WTC11 (cell line): Measurements from ENCODE around the gene LINC00237.

Experiments
- CTCF ChIP-seq: fragments of 200-600 bp; IDR thresholded peaks from 2 replicates; pipeline ENCODE4 v1.8.0; 2022; ENCODE audit warnings: antibody characterized with exemption
- FOXP4 ChIP-seq: sonication (generic); formaldehyde crosslinking; IDR thresholded peaks from 2 replicates; pipeline ENCODE4 v1.8.0; 2022; ENCODE audit warnings: mild to moderate bottlenecking, missing genetic modification reagents
- ZNF416 ChIP-seq: fragments of 250-450 bp; sonication (Bioruptor Pico); IDR thresholded peaks from 2 replicates; pipeline ENCODE4 v1.9.0; 2021; ENCODE audit warnings: mild to moderate bottlenecking, inconsistent platforms

DNA sequence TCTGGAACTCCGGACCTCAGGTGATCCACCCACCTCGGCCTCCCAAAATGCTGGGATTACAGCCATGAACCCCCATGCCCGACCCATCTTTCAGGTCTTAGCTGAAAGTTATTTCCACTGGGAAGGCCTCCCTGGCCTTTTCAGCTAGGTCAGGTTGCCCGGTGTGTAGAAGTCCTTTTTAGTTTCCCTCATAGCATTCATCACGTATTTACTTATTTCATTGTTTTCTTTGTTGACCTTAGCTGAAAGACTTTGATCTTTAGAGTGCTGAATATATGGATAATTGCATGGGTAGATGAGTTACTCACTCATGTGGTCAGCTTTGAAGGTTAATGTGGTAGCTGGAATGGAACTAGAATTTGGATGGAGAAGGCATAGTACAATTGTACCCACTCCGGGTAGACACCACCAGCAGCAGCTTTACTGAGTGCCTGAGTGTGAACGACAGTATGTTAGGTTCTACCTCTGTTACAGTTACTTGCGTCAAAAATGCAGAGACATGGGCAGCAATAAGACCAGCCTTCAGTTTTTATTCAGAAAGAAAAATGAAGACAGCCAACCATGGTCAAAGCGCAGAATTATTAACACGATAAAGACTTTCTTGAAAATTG, 28.8 kb upstream of the LINC00237 start:
- TF ChIP-seq ZNF416 (CRISPR knock-in tag) (no peak), CTCF (no peak), FOXP4 (no peak)
